Keratinocyte (primary cell): ENCODE results near the gene KIAA1217.

Experiments
- CTCF ChIP-seq, 3 experiments: IDR thresholded peaks in 1 of 3; conservative IDR thresholded peaks in 1 of 3; optimal IDR thresholded peaks in 1 of 3; 2 replicates in 2 of 3; 3 replicates in 1 of 3; pipeline versions ENCODE3 to v1.5.1; 2011; ENCODE audit warnings: low read length in 3 of 3, mild to moderate bottlenecking in 3 of 3, moderate library complexity in 2 of 3, control low read depth in 1 of 3, inconsistent platforms in 1 of 3; ENCODE audit not compliant: insufficient read depth in 2 of 3; ENCODE audit errors: extremely low read depth in 1 of 3
- EZH2 ChIP-seq: IDR thresholded peaks from one replicate; pipeline ENCODE4 v1.6.1; 2012; ENCODE audit warnings: inconsistent platforms, mild to moderate bottlenecking, low read length, moderate library complexity

GRCh38 chr10:24339387-24339786 is 130.4 kb downstream of the KIAA1217 start:
- TF ChIP-seq CTCF (optimal IDR thresholded peaks at IDR 0.05 in 1 of 3, IDR thresholded peaks at IDR 0.05 in 1 of 3, conservative IDR thresholded peaks at IDR 0.05 in 1 of 3; ENCODE audit: extremely low read depth in 1 of 3, insufficient read depth in 2 of 3, low read length in 3 of 3): no peak
- no peak for TF ChIP-seq EZH2
